ENCODE measurements around the gene RSPH3. TPM values are rescaled to one million over a fixed set of nuclear protein-coding genes. Genes with fewer than 3 reads are reported as not detected.

Gene RSPH3
- total RNA-seq, 6 donors from 2014 or later = 14.7 to 22.0 (median 18.2) TPM

- WGBS, 2 donors = 61 to 63% methylated on average over 7 of the region's 7 CpGs
- peak overlapping the region; percentile 39 to 83 (median 70) for H3K27ac ChIP-seq
Observed at GRCh38 chr6:159043947-159044346, 43.9 kb upstream of the RSPH3 start.

GRCh38 chr6:159043251-159043650, 43.2 kb upstream of the RSPH3 start:
- ATAC-seq (ENCODE audit: low FRiP score in 2 of 2) (no peak), DNase-seq (no peak)
- Histone ChIP-seq H3K4me1 (peaks cover 3 to 26% (median 13%) of the 10 kb centered on the region in 4 donors), H3K4me3 (peak overlapping the region in 3 of 4 donors; percentile 26 to 37 (median 27)), H3K9me3 (no peaks in the 10 kb centered on the region), H3K36me3 (no peaks in the 10 kb centered on the region), H3K27ac (peak overlapping the region; percentile 39 to 83 (median 70)), H3K27me3 (no peaks in the 10 kb centered on the region)
- TF ChIP-seq POLR2AphosphoS5 (IDR thresholded peaks at IDR 0.05) (no peak), EP300 (IDR thresholded peaks at IDR 0.05) (no peak), POLR2A (IDR thresholded peaks at IDR 0.05) (no peak), CTCF (IDR thresholded peaks at IDR 0.05) (no peak)
- WGBS, 2 donors = 51 to 56% methylated on average over 6 of the region's 6 CpGs

More at GRCh38 chr6:159043947-159044346, 43.9 kb upstream of the RSPH3 start:
- no peaks in the 10 kb centered on the region for H3K27me3 ChIP-seq
- DNase-seq (peak in 1 of 2 donors; percentile 51), ATAC-seq (ENCODE audit: low FRiP score in 2 of 2) (no peak)
- no peaks in the 10 kb centered on the region for H3K36me3 ChIP-seq
- peaks cover 3 to 26% (median 13%) of the 10 kb centered on the region in 4 donors for H3K4me1 ChIP-seq
- peak overlapping the region in 3 of 4 donors; percentile 26 to 37 (median 27) for H3K4me3 ChIP-seq
- H3K9me3 ChIP-seq = no peaks in the 10 kb centered on the region
- TF ChIP-seq EP300 (IDR thresholded peaks at IDR 0.05) (no peak), POLR2A (IDR thresholded peaks at IDR 0.05) (no peak), POLR2AphosphoS5 (IDR thresholded peaks at IDR 0.05) (no peak), CTCF (IDR thresholded peaks at IDR 0.05) (no peak)

GRCh38 chr6:159042826-159043181, 42.8 kb upstream of the RSPH3 start:
- TF ChIP-seq CTCF (IDR thresholded peaks at IDR 0.05) (no peak), POLR2A (IDR thresholded peaks at IDR 0.05) (no peak), POLR2AphosphoS5 (IDR thresholded peaks at IDR 0.05) (no peak)
- H3K36me3 ChIP-seq = peaks cover 0 to 3% (median 0%) of the 10 kb centered on the region in 4 donors
- 20 to 23% methylated on average over 5 of the region's 5 CpGs for WGBS, 2 donors
- peak overlapping the region; percentile 32 to 83 (median 70) for H3K27ac ChIP-seq
- ATAC-seq (ENCODE audit: low FRiP score in 2 of 2) = no peak
- H3K27me3 ChIP-seq = no peaks in the 10 kb centered on the region
- peak overlapping the region in 3 of 4 donors; percentile 26 to 37 (median 27) for H3K4me3 ChIP-seq
- peaks cover 3 to 26% (median 13%) of the 10 kb centered on the region in 4 donors for H3K4me1 ChIP-seq
- no peaks in the 10 kb centered on the region for H3K9me3 ChIP-seq
- DNase-seq = no peak

GRCh38 chr6:159042003-159042825, 42.2 kb upstream of the RSPH3 start:
- ATAC-seq (ENCODE audit: low FRiP score in 2 of 2) = peak; percentile 82 to 88
- H3K4me3 ChIP-seq = peak overlapping the region in 3 of 4 donors; percentile 26 to 37 (median 27)
- H3K9me3 ChIP-seq = no peaks in the 10 kb centered on the region
- peaks cover 0 to 8% (median 0%) of the 10 kb centered on the region in 4 donors for H3K36me3 ChIP-seq
- 48 to 50% methylated on average over 14 of the region's 14 CpGs for WGBS, 2 donors
- peak in 1 of 2 donors; percentile 81 for DNase-seq
- no peak for TF ChIP-seq POLR2AphosphoS5 (IDR thresholded peaks at IDR 0.05)
- TF ChIP-seq POLR2A (IDR thresholded peaks at IDR 0.05) = no peak
- TF ChIP-seq CTCF (IDR thresholded peaks at IDR 0.05) = peak; percentile 76 to 94 (median 88)
- no peak for TF ChIP-seq EP300 (IDR thresholded peaks at IDR 0.05)
- no peaks in the 10 kb centered on the region for H3K27me3 ChIP-seq
- H3K27ac ChIP-seq = peak overlapping the region; percentile 32 to 83 (median 70)
- H3K4me1 ChIP-seq = peaks cover 3 to 26% (median 13%) of the 10 kb centered on the region in 4 donors
